ENCODE data around the gene RPL13A. TPM values are rescaled to one million over a fixed set of nuclear protein-coding genes. Genes with fewer than 3 reads are reported as not detected.

The RPL13A gene
- total and polyA plus RNA-seq, 9 of the 15 experiments (the other 6 are each of a cell fraction or from before 2014, with no cell fraction given): 1,744 to 5,482 (median 2,949) TPM

DNA sequence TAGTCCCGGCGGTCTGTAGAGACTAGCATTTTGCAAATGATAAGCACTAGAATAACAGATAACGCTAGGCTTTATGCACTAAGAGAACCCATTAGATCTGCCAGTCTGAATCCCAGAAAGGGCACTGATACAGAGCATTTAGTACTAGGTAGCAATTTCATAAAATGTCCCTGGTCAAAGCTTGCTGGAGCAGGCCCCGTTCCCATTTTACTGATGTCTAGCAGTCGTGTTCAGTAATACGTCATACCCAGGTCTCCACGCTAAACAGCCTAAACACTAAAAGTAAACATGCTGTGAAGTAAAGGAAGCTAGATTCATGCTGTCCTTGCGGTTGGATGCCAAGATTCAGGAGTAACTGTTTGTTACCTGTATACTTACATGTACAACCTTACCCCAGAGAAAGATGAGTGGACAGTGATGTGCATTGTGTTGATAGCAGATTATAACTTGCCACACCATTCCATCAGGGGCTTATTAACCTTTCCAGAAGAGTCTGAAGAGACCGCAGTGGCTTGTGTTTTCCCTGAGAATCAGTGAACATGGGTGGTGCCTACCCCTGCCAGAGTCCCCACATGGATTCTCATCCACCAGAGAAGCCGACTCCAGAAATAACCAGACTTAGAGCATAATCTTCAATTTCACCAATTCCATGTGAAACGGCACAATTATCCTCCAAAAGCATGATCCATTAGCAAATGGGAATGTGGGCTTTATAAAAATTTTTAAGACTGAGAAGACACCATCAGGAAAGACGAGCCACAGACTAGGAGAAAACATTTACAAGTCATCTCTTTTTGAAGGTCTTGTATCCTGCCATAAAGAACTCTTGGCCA is 5.4 kb downstream of the RPL13A start (continued):
- no peak for TF ChIP-seq GTF3C2 (IDR thresholded peaks at IDR 0.05; ENCODE audit: borderline replicate concordance, extremely low read depth, insufficient read length)
- peak; percentile 38; the same call in 1 of the 2 replicates for TF ChIP-seq CHD2 (IDR thresholded peaks at IDR 0.05; ENCODE audit: low read depth, low read length)
- TF ChIP-seq HDAC6 (IDR thresholded peaks at IDR 0.05; ENCODE audit: low read depth, low read length): no peak
- TF ChIP-seq, protein P1, sequence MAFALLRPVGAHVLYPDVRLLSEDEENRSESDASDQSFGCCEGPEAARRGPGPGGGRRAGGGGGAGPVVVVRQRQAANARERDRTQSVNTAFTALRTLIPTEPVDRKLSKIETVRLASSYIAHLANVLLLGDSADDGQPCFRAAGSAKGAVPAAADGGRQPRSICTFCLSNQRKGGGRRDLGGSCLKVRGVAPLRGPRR (CRISPR knock-in tag; IDR thresholded peaks at IDR 0.05): no peak
- TF ChIP-seq CHCHD3 (CRISPR knock-in tag; IDR thresholded peaks at IDR 0.05): 0 out of 2 replicates have a peak, but pooled peaks have one; percentile 70
- peak in 1 of 2 experiments; percentile 74; a peak in 1 of 4 replicates for TF ChIP-seq TEAD1 (CRISPR knock-in tag; IDR thresholded peaks at IDR 0.05)
- TF ChIP-seq, protein P2, sequence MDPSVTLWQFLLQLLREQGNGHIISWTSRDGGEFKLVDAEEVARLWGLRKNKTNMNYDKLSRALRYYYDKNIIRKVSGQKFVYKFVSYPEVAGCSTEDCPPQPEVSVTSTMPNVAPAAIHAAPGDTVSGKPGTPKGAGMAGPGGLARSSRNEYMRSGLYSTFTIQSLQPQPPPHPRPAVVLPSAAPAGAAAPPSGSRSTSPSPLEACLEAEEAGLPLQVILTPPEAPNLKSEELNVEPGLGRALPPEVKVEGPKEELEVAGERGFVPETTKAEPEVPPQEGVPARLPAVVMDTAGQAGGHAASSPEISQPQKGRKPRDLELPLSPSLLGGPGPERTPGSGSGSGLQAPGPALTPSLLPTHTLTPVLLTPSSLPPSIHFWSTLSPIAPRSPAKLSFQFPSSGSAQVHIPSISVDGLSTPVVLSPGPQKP (CRISPR knock-in tag; IDR thresholded peaks at IDR 0.05): no peak
- TF ChIP-seq, protein P3, sequence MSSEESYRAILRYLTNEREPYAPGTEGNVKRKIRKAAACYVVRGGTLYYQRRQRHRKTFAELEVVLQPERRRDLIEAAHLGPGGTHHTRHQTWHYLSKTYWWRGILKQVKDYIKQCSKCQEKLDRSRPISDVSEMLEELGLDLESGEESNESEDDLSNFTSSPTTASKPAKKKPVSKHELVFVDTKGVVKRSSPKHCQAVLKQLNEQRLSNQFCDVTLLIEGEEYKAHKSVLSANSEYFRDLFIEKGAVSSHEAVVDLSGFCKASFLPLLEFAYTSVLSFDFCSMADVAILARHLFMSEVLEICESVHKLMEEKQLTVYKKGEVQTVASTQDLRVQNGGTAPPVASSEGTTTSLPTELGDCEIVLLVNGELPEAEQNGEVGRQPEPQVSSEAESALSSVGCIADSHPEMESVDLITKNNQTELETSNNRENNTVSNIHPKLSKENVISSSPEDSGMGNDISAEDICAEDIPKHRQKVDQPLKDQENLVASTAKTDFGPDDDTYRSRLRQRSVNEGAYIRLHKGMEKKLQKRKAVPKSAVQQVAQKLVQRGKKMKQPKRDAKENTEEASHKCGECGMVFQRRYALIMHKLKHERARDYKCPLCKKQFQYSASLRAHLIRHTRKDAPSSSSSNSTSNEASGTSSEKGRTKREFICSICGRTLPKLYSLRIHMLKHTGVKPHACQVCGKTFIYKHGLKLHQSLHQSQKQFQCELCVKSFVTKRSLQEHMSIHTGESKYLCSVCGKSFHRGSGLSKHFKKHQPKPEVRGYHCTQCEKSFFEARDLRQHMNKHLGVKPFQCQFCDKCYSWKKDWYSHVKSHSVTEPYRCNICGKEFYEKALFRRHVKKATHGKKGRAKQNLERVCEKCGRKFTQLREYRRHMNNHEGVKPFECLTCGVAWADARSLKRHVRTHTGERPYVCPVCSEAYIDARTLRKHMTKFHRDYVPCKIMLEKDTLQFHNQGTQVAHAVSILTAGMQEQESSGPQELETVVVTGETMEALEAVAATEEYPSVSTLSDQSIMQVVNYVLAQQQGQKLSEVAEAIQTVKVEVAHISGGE (CRISPR knock-in tag; IDR thresholded peaks at IDR 0.05): peak in 1 of 3 experiments; percentile 1; a peak in 1 of 6 replicates
- 0 out of 2 replicates have a peak, but pooled peaks have one; percentile 37 for TF ChIP-seq ZNF436 (CRISPR knock-in tag; IDR thresholded peaks at IDR 0.05)
- TF ChIP-seq ZSCAN29 (IDR thresholded peaks at IDR 0.05): 0 out of 2 replicates have a peak, but pooled peaks have one; percentile 48
- no peak for TF ChIP-seq BACH1 (tag; IDR thresholded peaks at IDR 0.05)
- no peak for TF ChIP-seq GABPA (tag; conservative IDR thresholded peaks at IDR 0.05; ENCODE audit: low read depth)
- no peak for TF ChIP-seq SLC30A9 (CRISPR knock-in tag; IDR thresholded peaks at IDR 0.05)
- peak; percentile 92 for TF ChIP-seq ZNF551 (CRISPR knock-in tag; IDR thresholded peaks at IDR 0.05)
- TF ChIP-seq HNRNPUL1 (IDR thresholded peaks at IDR 0.05; ENCODE audit: low read length): peak; percentile 89
- TF ChIP-seq CBFA2T3 (IDR thresholded peaks at IDR 0.05): no peak; the same call in 1 of the 2 replicates
- 0 out of 2 replicates have a peak, but pooled peaks have one; percentile 16 for TF ChIP-seq ZNF695 (CRISPR knock-in tag; IDR thresholded peaks at IDR 0.05)
- 0 out of 4 replicates have a peak, but pooled peaks of 1 of the 2 experiments have one; percentile 26 for TF ChIP-seq ETV6 (IDR thresholded peaks at IDR 0.05; ENCODE audit: borderline replicate concordance in 1 of 2, low read depth in 2 of 2, low read length in 1 of 2)
- no peak for TF ChIP-seq ETV6 (CRISPR knock-in tag; IDR thresholded peaks at IDR 0.05; ENCODE audit: borderline replicate concordance)
